Left lung (tissue), 10 donors: ENCODE data around the gene TPH1. TPM values are rescaled to one million over a fixed set of nuclear protein-coding genes. Genes with fewer than 3 reads are reported as not detected.

Source experiments
- ATAC-seq: fragments of 200-7000 bp; cut with Tn5 transposase; one replicate; pipeline ENCODE4 v1.9.1; 2020; ENCODE audit warnings: moderate library complexity
- DNase-seq, 4 donors: peaks; one replicate each; pipeline ENCODE4 v3.0.0-alpha.2; 2013 to 2020
- H3K27ac ChIP-seq, 2 donors: fragments of 200-600 bp; sonication (generic) in 1 of 2; one replicate each; pipeline versions ENCODE4 v1.5.0 to v1.8.0; 2020 to 2021
- H3K27me3 ChIP-seq, 2 donors: fragments of 200-600 bp; sonication (generic) in 1 of 2; one replicate each; pipeline versions ENCODE4 v1.5.0 to v1.8.0; 2020 to 2021
- H3K36me3 ChIP-seq, 2 donors: fragments of 200-600 bp; sonication (generic) in 1 of 2; one replicate each; pipeline versions ENCODE4 v1.5.0 to v1.8.0; 2020 to 2021
- H3K4me1 ChIP-seq, 2 donors: fragments of 200-600 bp; one replicate each; pipeline ENCODE4 v1.8.0; 2021
- H3K4me3 ChIP-seq, 2 donors: fragments of 200-600 bp; sonication (generic) in 1 of 2; one replicate each; pipeline versions ENCODE4 v1.5.0 to v1.8.0; 2020 to 2021; ENCODE audit warnings: mild to moderate bottlenecking in 1 of 2
- H3K9me3 ChIP-seq, 2 donors: fragments of 200-600 bp; sonication (generic) in 1 of 2; one replicate each; pipeline versions ENCODE4 v1.5.0 to v1.8.0; 2020 to 2021
- intact Hi-C, 2 donors: fragments of 100-400 bp; cut with DNase I; formaldehyde crosslinking; loops; one replicate each; pipeline versions ENCODE4 v1.11.2 to v1.14.2; 2022
- polyA plus RNA-seq, 6 donors: library from polyadenylated mRNA; unstranded; fragments of 120-200 nt; gene quantifications; one replicate each; pipeline ENCODE4 v1.2.1, GENCODE V29; 2013; ENCODE audit not compliant: insufficient read length in 6 of 6
- total RNA-seq, 2 donors: library from RNA; stranded (reverse); fragmentation: NEBNext Ultra II Directional; extraction: Animal tissue kit (Norgen Biotek cat#: 25700); gene quantifications; one replicate each; pipeline ENCODE4 v1.2.1, GENCODE V29; 2021
- TF ChIP-seq, protein P1 (sequence below), 2 donors: fragments of 200-600 bp; sonication (generic) in 1 of 2; IDR thresholded peaks; one replicate each; pipeline versions ENCODE4 v1.5.0 to v1.8.0; 2021; ENCODE audit warnings: antibody characterized with exemption in 2 of 2
- donor health status: DM: no; HTN: yes; CAD: no.
- donor health status: DM: no; HTN: no; CAD: no.

The TPH1 gene
- total and polyA plus RNA-seq, 8 donors, result 0.26 to 3.1 (median 2.1) TPM

GRCh38 chr11:18036456-18036855 lies 9.6 kb downstream of the TPH1 start:
- DNase-seq (no peak), ATAC-seq (no peak)
- H3K9me3 ChIP-seq, result no peaks in the 10 kb centered on the region
- no peak overlapping the region for H3K4me3 ChIP-seq
- TF ChIP-seq, protein P1, sequence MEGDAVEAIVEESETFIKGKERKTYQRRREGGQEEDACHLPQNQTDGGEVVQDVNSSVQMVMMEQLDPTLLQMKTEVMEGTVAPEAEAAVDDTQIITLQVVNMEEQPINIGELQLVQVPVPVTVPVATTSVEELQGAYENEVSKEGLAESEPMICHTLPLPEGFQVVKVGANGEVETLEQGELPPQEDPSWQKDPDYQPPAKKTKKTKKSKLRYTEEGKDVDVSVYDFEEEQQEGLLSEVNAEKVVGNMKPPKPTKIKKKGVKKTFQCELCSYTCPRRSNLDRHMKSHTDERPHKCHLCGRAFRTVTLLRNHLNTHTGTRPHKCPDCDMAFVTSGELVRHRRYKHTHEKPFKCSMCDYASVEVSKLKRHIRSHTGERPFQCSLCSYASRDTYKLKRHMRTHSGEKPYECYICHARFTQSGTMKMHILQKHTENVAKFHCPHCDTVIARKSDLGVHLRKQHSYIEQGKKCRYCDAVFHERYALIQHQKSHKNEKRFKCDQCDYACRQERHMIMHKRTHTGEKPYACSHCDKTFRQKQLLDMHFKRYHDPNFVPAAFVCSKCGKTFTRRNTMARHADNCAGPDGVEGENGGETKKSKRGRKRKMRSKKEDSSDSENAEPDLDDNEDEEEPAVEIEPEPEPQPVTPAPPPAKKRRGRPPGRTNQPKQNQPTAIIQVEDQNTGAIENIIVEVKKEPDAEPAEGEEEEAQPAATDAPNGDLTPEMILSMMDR (IDR thresholded peaks at IDR 0.05), result no peak
- H3K27me3 ChIP-seq, result no peaks in the 10 kb centered on the region
- no peak overlapping the region for H3K27ac ChIP-seq
- no peaks in the 10 kb centered on the region for H3K4me1 ChIP-seq
- intact Hi-C loops, result no loop called here
- H3K36me3 ChIP-seq, result no peaks in the 10 kb centered on the region

GRCh38 chr11:18027475-18027874 lies 18.6 kb downstream of the TPH1 start:
- Histone ChIP-seq H3K36me3 (no peaks in the 10 kb centered on the region), H3K4me3 (no peak overlapping the region), H3K9me3 (no peaks in the 10 kb centered on the region), H3K4me1 (no peaks in the 10 kb centered on the region), H3K27ac (no peak overlapping the region), H3K27me3 (no peaks in the 10 kb centered on the region)
- intact Hi-C loops, result no loop called here
- ATAC-seq, result no peak
- TF ChIP-seq, protein P1 (IDR thresholded peaks at IDR 0.05), result no peak
- no peak for DNase-seq

- Histone ChIP-seq H3K27me3 (no peaks in the 10 kb centered on the region), H3K36me3 (no peaks in the 10 kb centered on the region), H3K4me3 (no peak overlapping the region), H3K27ac (no peak overlapping the region), H3K4me1 (no peaks in the 10 kb centered on the region), H3K9me3 (no peaks in the 10 kb centered on the region)
- TF ChIP-seq, protein P1 (IDR thresholded peaks at IDR 0.05), result no peak
- ATAC-seq, result no peak
- intact Hi-C loops, result no loop called here
- no peak for DNase-seq
Observed at GRCh38 chr11:18022419-18022818, 23.6 kb downstream of the TPH1 start.

- Histone ChIP-seq H3K27me3 (no peaks in the 10 kb centered on the region), H3K9me3 (no peaks in the 10 kb centered on the region), H3K4me1 (no peaks in the 10 kb centered on the region), H3K4me3 (no peak overlapping the region), H3K27ac (no peak overlapping the region), H3K36me3 (no peaks in the 10 kb centered on the region)
- TF ChIP-seq, protein P1 (IDR thresholded peaks at IDR 0.05), result no peak
- no peak for DNase-seq
- intact Hi-C loops, result loop anchor here in 1 of 2 donors (10.0 kb wide), 1 partner anchor 85 kb away; the partner anchor contains the start of gene SAAL1
- no peak for ATAC-seq
Observed at GRCh38 chr11:18019650-18020049, 26.4 kb downstream of the TPH1 start.

GRCh38 chr11:18016789-18017188 lies 29.3 kb downstream of the TPH1 start:
- intact Hi-C loops, result loop anchor here in 1 of 2 donors (10.0 kb wide), 1 partner anchor 88 kb away; the partner anchor contains the start of gene SAAL1
- no peaks in the 10 kb centered on the region for H3K27me3 ChIP-seq
- no peak for DNase-seq
- no peaks in the 10 kb centered on the region for H3K9me3 ChIP-seq
- peaks cover 0 to 15% of the 10 kb centered on the region in 2 donors for H3K4me1 ChIP-seq
- H3K36me3 ChIP-seq, result no peaks in the 10 kb centered on the region
- no peak for ATAC-seq
- no peak overlapping the region for H3K27ac ChIP-seq
- no peak overlapping the region for H3K4me3 ChIP-seq
- TF ChIP-seq, protein P1 (IDR thresholded peaks at IDR 0.05), result no peak
